WTC11 (cell line): ENCODE measurements around the gene MARS1. TPM values are rescaled to one million over a fixed set of nuclear protein-coding genes. Genes with fewer than 3 reads are reported as not detected.

Experiments used
- ATAC-seq: fragments of 200-7000 bp; cut with Tn5 transposase; 2 replicates; pipeline ENCODE4 v1.10.0; 2021; ENCODE audit warnings: mild to moderate bottlenecking, moderate library complexity
- CTCF ChIA-PET: fragments of 300-600 bp; sonication (Branson Sonifier 250); formaldehyde crosslinking; loops from one replicate; lab custom pipeline; 2021; ENCODE audit warnings: antibody characterized with exemption; lab: Charles Lee
- POLR2A ChIA-PET: fragments of 350-600 bp; sonication (Branson Sonifier 250); formaldehyde crosslinking; loops from one replicate; lab custom pipeline; 2021; ENCODE audit warnings: antibody characterized with exemption; lab: Charles Lee
- DNase-seq: peaks from one replicate; pipeline ENCODE4 v3.0.0; 2021; ENCODE audit warnings: low spot score
- H3K27ac Mint-ChIP-seq: 2 replicates; pipeline ENCODE4 v1.8.0; 2021; ENCODE audit warnings: mixed read lengths
- H3K27me3 Mint-ChIP-seq: 2 replicates; pipeline ENCODE4 v1.8.0; 2021; ENCODE audit warnings: low read depth, mild to moderate bottlenecking, moderate library complexity, mixed read lengths
- H3K36me3 Mint-ChIP-seq: 2 replicates; pipeline ENCODE4 v1.8.0; 2021; ENCODE audit warnings: mixed read lengths
- H3K4me1 Mint-ChIP-seq: 2 replicates; pipeline ENCODE4 v1.8.0; 2022; ENCODE audit warnings: mixed read lengths
- H3K4me3 Mint-ChIP-seq: 2 replicates; pipeline ENCODE4 v1.8.0; 2021; ENCODE audit warnings: mild to moderate bottlenecking, moderate library complexity, mixed read lengths
- H3K9me3 Mint-ChIP-seq: 2 replicates; pipeline ENCODE4 v1.8.0; 2021; ENCODE audit warnings: mixed read lengths
- CREB1 ChIP-seq: sonication (generic); formaldehyde crosslinking; IDR thresholded peaks from 2 replicates; pipeline ENCODE4 v1.8.0; 2023; ENCODE audit warnings: mild to moderate bottlenecking, missing genetic modification reagents
- ELF4 ChIP-seq: sonication (generic); formaldehyde crosslinking; IDR thresholded peaks from 2 replicates; pipeline ENCODE4 v1.8.1; 2022; ENCODE audit warnings: low read depth, mild to moderate bottlenecking, moderate library complexity, missing genetic modification reagents
- ESRRA ChIP-seq: sonication (generic); formaldehyde crosslinking; IDR thresholded peaks from 2 replicates; pipeline ENCODE4 v1.8.1; 2022; ENCODE audit warnings: mild to moderate bottlenecking, missing genetic modification reagents, borderline replicate concordance
- ETV6 ChIP-seq: sonication (generic); formaldehyde crosslinking; IDR thresholded peaks from 2 replicates; pipeline ENCODE4 v1.8.1; 2022; ENCODE audit warnings: mild to moderate bottlenecking, missing genetic modification reagents
- FOXK1 ChIP-seq: sonication (generic); formaldehyde crosslinking; IDR thresholded peaks from 2 replicates; pipeline ENCODE4 v1.8.0; 2022; ENCODE audit warnings: mild to moderate bottlenecking, moderate library complexity, missing genetic modification reagents
- KAT7 ChIP-seq: sonication (generic); formaldehyde crosslinking; IDR thresholded peaks from 2 replicates; pipeline ENCODE4 v1.8.1; 2023; ENCODE audit warnings: missing genetic modification reagents, mild to moderate bottlenecking, borderline replicate concordance
- MXD4 ChIP-seq: fragments of 250-450 bp; sonication (Bioruptor Pico); IDR thresholded peaks from 2 replicates; pipeline ENCODE4 v1.8.0; 2021; ENCODE audit warnings: mild to moderate bottlenecking, moderate library complexity, borderline replicate concordance
- MYBL2 ChIP-seq: sonication (generic); formaldehyde crosslinking; IDR thresholded peaks from 2 replicates; pipeline ENCODE4 v1.8.1; 2023; ENCODE audit warnings: mild to moderate bottlenecking, moderate library complexity, missing genetic modification reagents
- NFE2L1 ChIP-seq: sonication (generic); formaldehyde crosslinking; IDR thresholded peaks from 2 replicates; pipeline ENCODE4 v1.8.1; 2023; ENCODE audit warnings: missing genetic modification reagents
- NR3C1 ChIP-seq: sonication (generic); formaldehyde crosslinking; conservative IDR thresholded peaks from 2 replicates; pipeline ENCODE4 v1.8.1; 2023; ENCODE audit warnings: low read depth, mild to moderate bottlenecking, missing genetic modification reagents
- SMAD4 ChIP-seq: sonication (generic); formaldehyde crosslinking; IDR thresholded peaks from 2 replicates; pipeline ENCODE4 v1.8.0; 2022; ENCODE audit warnings: mild to moderate bottlenecking, missing genetic modification reagents
- SP1 ChIP-seq: sonication (generic); formaldehyde crosslinking; conservative IDR thresholded peaks from 2 replicates; pipeline ENCODE4 v1.8.1; 2022; ENCODE audit warnings: missing genetic modification reagents
- TCF7 ChIP-seq: sonication (generic); formaldehyde crosslinking; IDR thresholded peaks from 2 replicates; pipeline ENCODE4 v1.8.0; 2022; ENCODE audit warnings: mild to moderate bottlenecking, low read depth, missing genetic modification reagents, moderate library complexity
- TEAD4 ChIP-seq: sonication (generic); formaldehyde crosslinking; IDR thresholded peaks from 2 replicates; pipeline ENCODE4 v1.8.0; 2022; ENCODE audit warnings: mild to moderate bottlenecking, missing genetic modification reagents
- ZNF232 ChIP-seq: sonication (generic); formaldehyde crosslinking; IDR thresholded peaks from 2 replicates; pipeline ENCODE4 v1.8.0; 2022; ENCODE audit warnings: mild to moderate bottlenecking, missing genetic modification reagents
- ZNF423 ChIP-seq: fragments of 250-450 bp; sonication (Bioruptor Pico); IDR thresholded peaks from 2 replicates; pipeline ENCODE4 v2.1.2; 2022; ENCODE audit warnings: mild to moderate bottlenecking, moderate library complexity
- ZNF671 ChIP-seq: fragments of 250-450 bp; sonication (Bioruptor Pico); IDR thresholded peaks from 2 replicates; pipeline ENCODE4 v1.8.0; 2021; ENCODE audit warnings: mild to moderate bottlenecking
- total RNA-seq: library from RNA; stranded (reverse); gene quantifications from 3 replicates; pipeline ENCODE4 v1.2.3, GENCODE V29; 2021
- TF ChIP-seq, protein P1 (sequence below): sonication (generic); formaldehyde crosslinking; IDR thresholded peaks from 2 replicates; pipeline ENCODE4 v1.8.1; 2023; ENCODE audit warnings: mild to moderate bottlenecking, missing genetic modification reagents, borderline replicate concordance
- TF ChIP-seq, protein P2 (sequence below): sonication (generic); formaldehyde crosslinking; IDR thresholded peaks from 2 replicates; pipeline ENCODE4 v1.8.0; 2023; ENCODE audit warnings: missing genetic modification reagents
- TF ChIP-seq, protein P3 (sequence below): sonication (generic); formaldehyde crosslinking; IDR thresholded peaks from 2 replicates; pipeline ENCODE4 v1.8.1; 2023; ENCODE audit warnings: mild to moderate bottlenecking, missing genetic modification reagents
- TF ChIP-seq, protein P4 (sequence below): sonication (generic); formaldehyde crosslinking; IDR thresholded peaks from 2 replicates; pipeline ENCODE4 v1.8.0; 2022; ENCODE audit warnings: mild to moderate bottlenecking, missing genetic modification reagents
- TF ChIP-seq, protein P5 (sequence below): sonication (generic); formaldehyde crosslinking; IDR thresholded peaks from 2 replicates; pipeline ENCODE4 v1.8.0; 2022; ENCODE audit warnings: mild to moderate bottlenecking, missing genetic modification reagents

The MARS1 gene
- total RNA-seq, 1 experiment from 2014 or later: 367 TPM

DNA sequence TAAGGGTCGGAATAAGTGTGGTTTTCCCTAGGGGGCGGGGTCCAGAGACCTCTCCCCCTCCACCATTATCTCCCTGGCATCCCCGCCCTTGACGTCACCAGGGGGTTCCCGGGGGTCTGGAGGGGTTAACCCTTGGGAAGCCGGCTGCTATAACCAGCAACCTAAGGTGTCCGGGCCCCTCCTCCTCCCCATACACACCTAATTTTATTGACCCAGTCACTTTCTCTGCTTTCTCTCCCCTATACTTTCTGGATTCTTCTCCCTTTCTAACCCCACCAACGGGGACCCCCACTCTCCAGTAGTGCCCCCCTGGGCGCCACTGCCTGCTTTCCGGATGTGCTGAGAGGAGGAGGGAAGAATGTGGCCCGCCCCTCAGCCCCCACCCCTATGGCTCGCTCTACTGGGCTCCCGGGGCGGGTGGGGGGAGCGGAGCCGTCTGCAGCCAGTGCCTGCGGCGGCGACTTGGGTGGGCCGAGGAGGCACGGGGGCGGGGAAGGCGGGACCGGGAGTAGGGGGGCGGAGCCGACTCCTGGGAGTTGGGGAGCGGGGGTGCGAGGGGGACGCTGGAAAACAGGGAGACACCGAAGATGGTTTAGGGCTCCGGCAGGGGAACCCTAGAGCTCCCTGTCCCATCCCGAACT lies 26.5 kb upstream of the MARS1 start:
- no peak for TF ChIP-seq ETV6 (CRISPR knock-in tag)
- no peak for TF ChIP-seq MXD4 (CRISPR knock-in tag)
- 0 out of 2 replicates have a peak, but pooled peaks have one; percentile 30 for TF ChIP-seq KAT7 (CRISPR knock-in tag)
- TF ChIP-seq, protein P1, sequence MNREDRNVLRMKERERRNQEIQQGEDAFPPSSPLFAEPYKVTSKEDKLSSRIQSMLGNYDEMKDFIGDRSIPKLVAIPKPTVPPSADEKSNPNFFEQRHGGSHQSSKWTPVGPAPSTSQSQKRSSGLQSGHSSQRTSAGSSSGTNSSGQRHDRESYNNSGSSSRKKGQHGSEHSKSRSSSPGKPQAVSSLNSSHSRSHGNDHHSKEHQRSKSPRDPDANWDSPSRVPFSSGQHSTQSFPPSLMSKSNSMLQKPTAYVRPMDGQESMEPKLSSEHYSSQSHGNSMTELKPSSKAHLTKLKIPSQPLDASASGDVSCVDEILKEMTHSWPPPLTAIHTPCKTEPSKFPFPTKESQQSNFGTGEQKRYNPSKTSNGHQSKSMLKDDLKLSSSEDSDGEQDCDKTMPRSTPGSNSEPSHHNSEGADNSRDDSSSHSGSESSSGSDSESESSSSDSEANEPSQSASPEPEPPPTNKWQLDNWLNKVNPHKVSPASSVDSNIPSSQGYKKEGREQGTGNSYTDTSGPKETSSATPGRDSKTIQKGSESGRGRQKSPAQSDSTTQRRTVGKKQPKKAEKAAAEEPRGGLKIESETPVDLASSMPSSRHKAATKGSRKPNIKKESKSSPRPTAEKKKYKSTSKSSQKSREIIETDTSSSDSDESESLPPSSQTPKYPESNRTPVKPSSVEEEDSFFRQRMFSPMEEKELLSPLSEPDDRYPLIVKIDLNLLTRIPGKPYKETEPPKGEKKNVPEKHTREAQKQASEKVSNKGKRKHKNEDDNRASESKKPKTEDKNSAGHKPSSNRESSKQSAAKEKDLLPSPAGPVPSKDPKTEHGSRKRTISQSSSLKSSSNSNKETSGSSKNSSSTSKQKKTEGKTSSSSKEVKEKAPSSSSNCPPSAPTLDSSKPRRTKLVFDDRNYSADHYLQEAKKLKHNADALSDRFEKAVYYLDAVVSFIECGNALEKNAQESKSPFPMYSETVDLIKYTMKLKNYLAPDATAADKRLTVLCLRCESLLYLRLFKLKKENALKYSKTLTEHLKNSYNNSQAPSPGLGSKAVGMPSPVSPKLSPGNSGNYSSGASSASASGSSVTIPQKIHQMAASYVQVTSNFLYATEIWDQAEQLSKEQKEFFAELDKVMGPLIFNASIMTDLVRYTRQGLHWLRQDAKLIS (CRISPR knock-in tag): no peak
- TF ChIP-seq ZNF423 (CRISPR knock-in tag): 0 out of 2 replicates have a peak, but pooled peaks have one; percentile 35
- TF ChIP-seq, protein P2, sequence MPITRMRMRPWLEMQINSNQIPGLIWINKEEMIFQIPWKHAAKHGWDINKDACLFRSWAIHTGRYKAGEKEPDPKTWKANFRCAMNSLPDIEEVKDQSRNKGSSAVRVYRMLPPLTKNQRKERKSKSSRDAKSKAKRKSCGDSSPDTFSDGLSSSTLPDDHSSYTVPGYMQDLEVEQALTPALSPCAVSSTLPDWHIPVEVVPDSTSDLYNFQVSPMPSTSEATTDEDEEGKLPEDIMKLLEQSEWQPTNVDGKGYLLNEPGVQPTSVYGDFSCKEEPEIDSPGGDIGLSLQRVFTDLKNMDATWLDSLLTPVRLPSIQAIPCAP (CRISPR knock-in tag): no peak
- TF ChIP-seq FOXK1 (CRISPR knock-in tag): no peak
- no peak; the same call in 1 of the 2 replicates for TF ChIP-seq SMAD4
- no peak for TF ChIP-seq ZNF671 (CRISPR knock-in tag)
- TF ChIP-seq SP1: 0 out of 2 replicates have a peak, but pooled peaks have one; percentile 31
- Mint-ChIP-seq H3K4me1 (peaks cover 32% of the 10 kb centered on the region), H3K36me3 (0 out of 2 replicates have a peak, but pooled peaks cover 3% of the 10 kb centered on the region), H3K27me3 (peaks cover 9% of the 10 kb centered on the region), H3K27ac (peak overlapping the region; percentile 100), H3K4me3 (peak overlapping the region; percentile 96), H3K9me3 (no peaks in the 10 kb centered on the region)
- ChIA-PET CTCF (interaction anchor here (0.7 to 5.2 kb wide), 17 partner anchors 9 to 248 kb away, joined by 3 to 88 read pairs (median 6); partner anchors contain the start of genes SHMT2 and STAC3), POLR2A (interaction anchor here (0.6 to 1.7 kb wide), 5 partner anchors 59 to 761 kb away, joined by 3 to 8 read pairs (median 6); partner anchors contain the start of gene DDIT3)
- ATAC-seq (peak; percentile 16), DNase-seq (peak; percentile 95)

DNA sequence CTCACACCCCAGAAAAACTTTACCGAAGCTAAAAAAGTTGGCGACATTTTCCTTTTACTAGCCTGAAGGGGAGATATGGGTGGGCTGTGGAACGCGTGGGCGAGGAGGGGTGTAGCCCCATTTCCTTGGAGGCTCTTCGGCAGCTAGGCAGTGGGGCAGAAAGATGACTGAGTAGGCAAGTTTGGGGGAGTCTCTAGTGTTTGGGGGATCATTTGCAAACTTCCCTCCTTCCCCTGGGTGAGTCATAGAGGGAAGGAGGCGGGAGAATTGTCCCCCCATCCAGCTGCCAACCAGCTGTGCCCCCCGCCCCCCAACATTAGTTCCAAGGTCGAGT lies 26.0 kb upstream of the MARS1 start:
- no peak for DNase-seq
- Mint-ChIP-seq H3K9me3 (no peaks in the 10 kb centered on the region), H3K36me3 (0 out of 2 replicates have a peak, but pooled peaks cover 3% of the 10 kb centered on the region), H3K4me1 (peaks cover 27% of the 10 kb centered on the region), H3K27me3 (peaks cover 9% of the 10 kb centered on the region), H3K4me3 (peak overlapping the region; percentile 96), H3K27ac (peak overlapping the region; percentile 100)
- CTCF ChIA-PET: interaction anchor here (0.6 to 5.2 kb wide), 12 partner anchors 10 to 237 kb away, joined by 3 to 48 read pairs (median 8); partner anchors contain the start of genes DCTN2 and STAC3
- POLR2A ChIA-PET: interaction anchor here (0.6 to 1.7 kb wide), 4 partner anchors 58 to 762 kb away, joined by 3 to 8 read pairs (median 6); partner anchors contain the start of gene DDIT3
- ATAC-seq: no peak
- TF ChIP-seq, protein P3, sequence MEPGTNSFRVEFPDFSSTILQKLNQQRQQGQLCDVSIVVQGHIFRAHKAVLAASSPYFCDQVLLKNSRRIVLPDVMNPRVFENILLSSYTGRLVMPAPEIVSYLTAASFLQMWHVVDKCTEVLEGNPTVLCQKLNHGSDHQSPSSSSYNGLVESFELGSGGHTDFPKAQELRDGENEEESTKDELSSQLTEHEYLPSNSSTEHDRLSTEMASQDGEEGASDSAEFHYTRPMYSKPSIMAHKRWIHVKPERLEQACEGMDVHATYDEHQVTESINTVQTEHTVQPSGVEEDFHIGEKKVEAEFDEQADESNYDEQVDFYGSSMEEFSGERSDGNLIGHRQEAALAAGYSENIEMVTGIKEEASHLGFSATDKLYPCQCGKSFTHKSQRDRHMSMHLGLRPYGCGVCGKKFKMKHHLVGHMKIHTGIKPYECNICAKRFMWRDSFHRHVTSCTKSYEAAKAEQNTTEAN (CRISPR knock-in tag): no peak
- TF ChIP-seq ESRRA (no peak), ZNF232 (CRISPR knock-in tag) (no peak), CREB1 (CRISPR knock-in tag) (no peak), NR3C1 (CRISPR knock-in tag) (no peak), MYBL2 (no peak), NFE2L1 (CRISPR knock-in tag) (no peak), MXD4 (CRISPR knock-in tag) (no peak), TCF7 (CRISPR knock-in tag) (no peak), ELF4 (CRISPR knock-in tag) (no peak), TEAD4 (CRISPR knock-in tag) (no peak)
- TF ChIP-seq, protein P4, sequence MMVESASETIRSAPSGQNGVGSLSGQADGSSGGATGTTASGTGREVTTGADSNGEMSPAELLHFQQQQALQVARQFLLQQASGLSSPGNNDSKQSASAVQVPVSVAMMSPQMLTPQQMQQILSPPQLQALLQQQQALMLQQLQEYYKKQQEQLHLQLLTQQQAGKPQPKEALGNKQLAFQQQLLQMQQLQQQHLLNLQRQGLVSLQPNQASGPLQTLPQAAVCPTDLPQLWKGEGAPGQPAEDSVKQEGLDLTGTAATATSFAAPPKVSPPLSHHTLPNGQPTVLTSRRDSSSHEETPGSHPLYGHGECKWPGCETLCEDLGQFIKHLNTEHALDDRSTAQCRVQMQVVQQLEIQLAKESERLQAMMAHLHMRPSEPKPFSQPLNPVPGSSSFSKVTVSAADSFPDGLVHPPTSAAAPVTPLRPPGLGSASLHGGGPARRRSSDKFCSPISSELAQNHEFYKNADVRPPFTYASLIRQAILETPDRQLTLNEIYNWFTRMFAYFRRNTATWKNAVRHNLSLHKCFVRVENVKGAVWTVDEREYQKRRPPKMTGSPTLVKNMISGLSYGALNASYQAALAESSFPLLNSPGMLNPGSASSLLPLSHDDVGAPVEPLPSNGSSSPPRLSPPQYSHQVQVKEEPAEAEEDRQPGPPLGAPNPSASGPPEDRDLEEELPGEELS: no peak
- TF ChIP-seq, protein P1 (CRISPR knock-in tag): no peak
- TF ChIP-seq, protein P5, sequence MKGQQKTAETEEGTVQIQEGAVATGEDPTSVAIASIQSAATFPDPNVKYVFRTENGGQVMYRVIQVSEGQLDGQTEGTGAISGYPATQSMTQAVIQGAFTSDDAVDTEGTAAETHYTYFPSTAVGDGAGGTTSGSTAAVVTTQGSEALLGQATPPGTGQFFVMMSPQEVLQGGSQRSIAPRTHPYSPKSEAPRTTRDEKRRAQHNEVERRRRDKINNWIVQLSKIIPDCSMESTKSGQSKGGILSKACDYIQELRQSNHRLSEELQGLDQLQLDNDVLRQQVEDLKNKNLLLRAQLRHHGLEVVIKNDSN (CRISPR knock-in tag): no peak
